ENCODE measurements around the gene RIPK1.
"Not testable (repeated sequence)": the region's sequence is repeated elsewhere in the genome, so short reads cannot be mapped to it uniquely, and the experiment has no call there.

RIPK1 gene

DNA sequence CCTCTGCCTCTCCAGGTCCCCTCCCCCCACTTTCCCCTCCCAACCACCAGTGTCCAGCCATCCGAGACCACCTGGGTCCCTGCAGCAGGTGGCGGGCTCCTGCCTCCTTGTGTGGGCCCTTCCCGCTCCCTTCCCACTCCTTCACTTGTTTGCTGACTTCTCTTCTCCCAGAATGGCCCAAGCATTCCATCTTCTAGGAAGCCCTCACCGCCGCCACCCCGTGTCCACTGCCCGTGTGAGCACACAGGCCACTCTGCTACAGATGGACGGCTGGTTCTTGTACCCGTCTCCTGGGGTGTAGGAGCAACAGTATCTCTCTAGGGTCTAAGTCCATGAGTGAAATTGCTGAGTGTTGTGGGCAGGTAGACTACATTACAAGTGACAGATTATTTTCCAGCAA lies 65.2 kb downstream of the RIPK1 start:
- no peak for DNase-seq

GRCh38 chr6:3135668-3136291 lies 67.5 kb downstream of the RIPK1 start:
- no peak for DNase-seq

DNA sequence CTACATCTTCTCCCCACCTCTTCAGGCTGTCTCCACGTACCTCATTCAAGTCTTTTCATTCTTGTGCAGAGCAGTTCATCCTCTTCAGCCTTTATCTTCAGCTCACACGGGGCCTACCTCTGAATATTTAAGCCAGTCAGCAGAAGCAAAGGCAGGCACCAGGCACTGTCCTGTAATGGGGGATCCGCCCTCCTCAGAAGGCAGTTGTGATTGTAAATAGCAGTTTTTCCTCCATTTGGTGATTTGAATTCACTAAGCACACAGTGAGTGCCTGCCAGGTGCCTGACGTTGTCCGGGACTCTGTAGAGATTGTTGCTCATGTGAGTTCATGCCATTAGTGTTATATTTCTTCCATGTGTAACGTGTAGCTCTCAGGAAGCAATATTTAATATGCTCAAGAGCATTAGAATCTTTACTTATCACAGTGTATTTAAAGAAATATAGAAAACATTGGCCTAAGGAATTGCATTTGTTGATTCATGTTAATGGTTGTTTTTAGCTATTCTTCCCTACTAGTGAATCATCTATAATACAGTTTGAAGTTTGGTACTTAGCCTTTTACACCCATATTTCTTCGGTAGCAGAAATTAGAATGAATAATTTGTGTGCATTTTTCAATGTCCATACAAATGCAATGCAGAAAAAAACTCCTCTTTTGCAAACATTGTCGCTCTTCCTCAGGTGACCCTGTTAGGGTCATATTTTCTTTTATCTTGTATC lies 68.2 kb downstream of the RIPK1 start:
- DNase-seq = no peak

DNA sequence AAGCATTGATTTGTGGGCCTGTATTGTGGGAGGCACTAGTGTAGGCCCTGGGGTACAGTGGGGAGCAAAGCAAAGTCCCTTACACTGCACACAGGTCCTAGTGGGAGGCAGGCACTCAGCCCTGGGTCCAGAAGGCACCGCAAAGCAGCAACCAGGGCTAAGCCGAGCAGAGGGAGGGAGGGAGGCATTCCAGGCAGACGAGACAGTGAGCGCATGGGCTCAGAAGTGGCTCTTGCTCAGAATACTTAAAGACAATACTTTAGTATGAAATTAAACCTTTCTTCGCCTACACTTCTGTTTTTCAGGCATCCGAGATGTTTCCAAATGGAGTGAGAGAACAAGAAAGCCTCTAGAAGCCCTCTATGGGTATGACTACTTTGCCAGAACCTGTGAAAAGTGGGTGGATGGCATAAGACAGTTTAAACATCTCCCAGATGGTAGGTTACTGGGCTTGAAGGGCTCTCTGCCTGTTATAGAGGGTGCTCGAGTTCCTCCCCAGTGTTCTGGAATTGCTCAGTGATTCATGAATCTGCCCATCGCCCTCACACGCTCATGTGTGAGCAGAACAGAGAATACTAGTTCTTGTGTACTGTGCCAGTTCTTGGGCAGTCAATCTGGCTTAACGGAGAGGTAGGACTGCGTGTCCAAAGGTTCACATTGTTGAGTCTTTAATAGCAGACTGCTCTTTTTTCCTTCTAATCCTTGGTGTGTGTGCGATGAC lies 68.9 kb downstream of the RIPK1 start:
- peak in 27 of 58 donors; percentile 8 to 82 (median 34) for DNase-seq

GRCh38 chr6:3137873-3138272 lies 69.6 kb downstream of the RIPK1 start:
- not testable (repeated sequence) for DNase-seq

DNA sequence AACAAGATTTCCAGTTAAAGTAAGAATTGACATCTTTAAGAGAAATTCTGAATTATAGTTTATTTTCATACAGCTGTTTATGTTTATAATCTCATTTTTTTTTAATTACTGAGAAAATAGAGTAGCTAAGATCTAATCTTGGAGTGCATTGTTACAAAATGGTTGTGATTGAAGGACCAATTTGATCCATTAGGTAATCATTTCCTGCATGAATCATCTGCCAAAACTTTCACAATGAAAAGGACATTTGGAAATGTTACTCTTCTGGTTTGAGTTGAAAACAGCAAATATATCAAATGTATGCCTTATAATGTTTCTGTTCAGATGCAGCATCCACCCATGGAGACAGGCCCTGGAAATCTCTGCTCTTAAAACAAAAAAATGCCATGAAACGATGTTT lies 70.0 kb downstream of the RIPK1 start:
- DNase-seq = no peak

GRCh38 chr6:3139090-3139903 lies 71.0 kb downstream of the RIPK1 start:
- peak in 17 of 58 donors; percentile 8 to 47 (median 24) for DNase-seq

GRCh38 chr6:3140201-3140600 lies 71.9 kb downstream of the RIPK1 start:
- no peak for DNase-seq

DNA sequence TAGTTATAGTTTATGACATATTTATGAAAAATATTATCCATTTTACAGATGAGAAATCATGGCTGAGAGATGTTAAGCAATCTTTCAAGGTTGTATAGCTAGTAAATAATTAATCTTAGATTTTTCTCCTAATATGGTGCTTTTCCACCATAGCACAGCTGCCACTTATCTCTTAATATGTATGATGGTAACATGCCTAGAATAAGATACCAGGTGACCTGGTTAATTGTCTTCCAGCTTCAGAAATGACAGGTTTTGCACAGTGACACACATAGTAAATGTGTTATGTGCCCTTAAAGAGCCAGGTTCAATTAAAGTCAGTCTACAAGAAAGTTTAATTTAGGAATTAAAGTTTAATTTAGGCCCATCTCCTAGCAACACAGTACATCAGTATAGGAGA lies 74.2 kb downstream of the RIPK1 start:
- DNase-seq = no peak

DNA sequence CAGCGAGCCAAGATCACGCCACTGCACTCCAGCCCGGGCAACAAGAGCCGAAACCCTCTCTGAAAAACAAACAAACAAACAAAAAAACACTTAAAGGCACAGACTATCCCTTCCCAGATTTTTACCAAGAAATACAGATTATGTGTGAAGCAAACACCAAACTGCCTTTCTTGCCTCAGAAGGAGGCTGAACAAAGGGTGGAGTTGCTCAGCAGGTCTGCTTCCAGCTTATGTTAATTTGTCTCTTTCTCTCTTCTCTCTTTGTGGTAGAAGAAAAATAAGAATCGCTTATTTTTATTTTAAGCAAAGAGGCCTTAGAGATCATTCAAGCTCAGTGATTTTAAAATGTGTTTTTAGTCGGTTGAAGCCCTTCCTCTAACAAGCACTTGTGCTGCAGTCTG lies 74.9 kb downstream of the RIPK1 start:
- DNase-seq = no peak

- DNase-seq = no peak
Measured at GRCh38 chr6:3144571-3144970, 76.3 kb downstream of the RIPK1 start.

- DNase-seq = no peak
Measured at GRCh38 chr6:3147914-3148757, 79.8 kb downstream of the RIPK1 start.

GRCh38 chr6:3151691-3152090 lies 83.4 kb downstream of the RIPK1 start:
- peak in 25 of 58 donors; percentile 7 to 57 (median 29) for DNase-seq

- DNase-seq = no peak
Measured at GRCh38 chr6:3152689-3153088, 84.4 kb downstream of the RIPK1 start.

GRCh38 chr6:3155416-3155815 lies 87.1 kb downstream of the RIPK1 start:
- DNase-seq = peak in 1 of 58 donors; percentile 15

- DNase-seq = peak in 26 of 58 donors; percentile 6 to 53 (median 26)
Measured at GRCh38 chr6:3156184-3157130, 88.2 kb downstream of the RIPK1 start.

DNA sequence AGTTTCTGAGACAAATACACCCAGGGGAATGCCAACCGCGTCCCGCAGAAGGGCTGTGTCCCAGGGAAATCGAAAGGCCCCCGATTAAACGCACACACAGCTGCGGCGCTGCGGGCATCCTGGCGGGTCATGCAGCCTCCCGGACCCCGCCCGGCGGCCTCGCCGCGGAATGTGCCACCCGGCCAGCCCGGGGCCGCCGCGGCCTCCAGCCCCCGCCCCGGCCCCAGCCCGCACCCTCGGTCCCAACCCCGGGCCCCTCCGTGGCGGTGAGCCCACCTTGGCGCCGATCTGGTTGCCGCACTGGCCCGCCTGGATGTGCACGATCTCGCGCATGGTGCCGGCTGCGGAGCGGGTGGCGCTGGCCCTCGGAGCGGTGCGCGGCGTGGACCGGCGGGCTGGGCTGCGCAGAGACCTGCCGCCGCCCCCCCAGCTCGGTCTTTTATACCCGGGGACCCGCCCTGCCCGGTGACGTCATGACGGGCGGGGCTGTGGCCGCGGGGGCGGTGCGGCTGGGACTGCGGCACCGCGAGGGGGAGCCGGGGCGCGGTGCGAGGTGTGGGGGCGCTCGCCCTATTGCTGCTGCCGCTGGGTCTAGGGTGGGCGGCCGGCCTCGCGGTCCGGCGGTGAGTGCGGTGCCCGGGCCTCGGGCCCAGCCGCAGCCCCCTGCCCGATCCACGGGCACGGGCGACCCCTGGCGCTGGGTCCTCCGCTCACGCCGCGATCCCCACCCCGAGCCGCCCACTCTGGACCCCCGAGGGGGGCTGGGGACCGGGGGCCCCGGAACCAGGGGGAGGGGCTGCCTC lies 89.0 kb downstream of the RIPK1 start, which contains the start of gene TUBB2A:
TUBB2A (minus strand) TSS at position 414 of the 803 bp plus-strand sequence; CDS start at position 333, 81 bp downstream.
- DNase-seq = peak in 55 of 58 donors; percentile 27 to 94 (median 78)
